CD4-positive, alpha-beta T cell treated with Interleukin-4 for 1 hour (primary cell): Measurements from ENCODE around the gene ELAPOR1.

ENCODE experiments used
- DNase-seq, 2 donors: peaks; one replicate each; pipeline ENCODE4 v3.0.0-alpha.2; 2020 to 2022

Gene ELAPOR1

DNA sequence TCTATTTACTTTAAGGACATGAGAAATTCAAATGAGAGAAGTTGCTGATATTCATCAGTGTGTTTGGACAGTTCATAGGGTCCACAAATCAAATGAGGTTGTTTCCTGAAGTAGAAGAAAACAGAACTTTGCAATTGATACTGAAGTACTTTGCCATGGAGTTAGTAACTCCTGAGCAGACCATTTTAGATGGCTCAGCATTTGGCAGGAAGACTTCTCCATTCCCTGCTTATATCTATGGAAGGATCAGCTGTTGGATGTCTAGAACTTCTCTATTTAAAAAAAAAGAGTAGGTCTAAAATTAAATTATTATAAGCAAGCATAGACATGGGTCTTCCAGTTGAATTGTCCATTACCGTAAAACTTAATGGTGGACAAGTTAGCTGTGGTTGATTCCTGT, 18.3 kb upstream of the ELAPOR1 start:
- no peak for DNase-seq

- DNase-seq, result no peak
Measured at GRCh38 chr1:109096120-109096519, 17.8 kb upstream of the ELAPOR1 start.

GRCh38 chr1:109099938-109100773, 13.8 kb upstream of the ELAPOR1 start:
- DNase-seq, result peak; percentile 97 to 98

DNA sequence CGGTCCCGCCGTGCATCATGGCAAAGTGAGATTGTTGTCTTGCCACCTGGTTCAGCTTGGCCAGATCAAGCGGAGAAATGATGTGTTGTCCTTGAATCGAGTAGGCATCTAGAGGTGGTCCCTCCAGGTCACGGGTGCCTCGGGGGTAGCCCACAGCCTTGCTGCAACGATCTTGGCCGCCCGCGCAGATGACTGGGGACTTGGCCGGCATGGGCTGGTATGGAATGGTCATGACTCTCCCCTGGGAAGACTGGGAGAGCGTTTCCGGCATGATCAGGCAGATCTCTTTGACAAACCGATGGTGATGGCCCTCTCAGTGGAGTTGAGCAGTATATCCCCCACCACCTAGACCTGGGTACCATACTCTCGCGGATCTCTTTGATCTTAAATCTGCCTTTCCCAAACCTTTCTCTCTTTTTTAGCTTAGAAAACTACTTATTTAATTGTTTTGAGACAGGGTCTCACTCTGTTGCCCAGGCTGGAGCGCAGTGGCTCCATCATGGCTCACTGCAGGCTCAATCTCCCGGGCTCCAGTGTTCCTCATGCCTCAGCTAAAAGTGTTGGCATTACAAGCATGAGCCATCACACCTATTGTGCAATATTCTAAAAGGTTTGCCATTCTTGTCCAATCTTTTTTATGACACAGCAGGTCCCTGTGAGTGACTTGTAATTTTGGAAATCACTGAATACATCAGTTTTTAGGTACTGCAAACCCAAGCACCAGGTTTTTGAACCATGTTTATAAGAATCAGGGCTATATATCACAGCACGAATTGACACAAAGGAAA, 9.4 kb upstream of the ELAPOR1 start:
- no peak for DNase-seq

DNA sequence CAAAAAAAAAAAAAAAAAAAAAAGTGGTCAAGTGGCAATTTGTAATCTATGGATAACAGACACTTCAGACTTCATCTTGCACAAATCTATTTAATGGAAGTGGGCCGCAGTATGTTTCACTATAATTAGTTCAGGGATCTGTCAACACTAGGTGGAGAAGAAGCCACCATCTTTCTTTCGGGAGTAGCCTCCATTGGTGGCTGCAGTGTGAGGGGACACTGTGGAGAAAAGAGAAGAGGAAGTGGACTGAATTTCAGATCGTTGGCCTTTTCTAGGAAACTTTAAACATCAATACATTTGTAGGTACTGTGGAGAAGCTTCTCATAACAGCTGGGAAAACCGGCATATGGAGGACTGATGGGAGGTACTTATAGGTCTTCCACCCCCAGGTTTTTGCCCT, 8.0 kb upstream of the ELAPOR1 start:
- DNase-seq, result no peak

DNA sequence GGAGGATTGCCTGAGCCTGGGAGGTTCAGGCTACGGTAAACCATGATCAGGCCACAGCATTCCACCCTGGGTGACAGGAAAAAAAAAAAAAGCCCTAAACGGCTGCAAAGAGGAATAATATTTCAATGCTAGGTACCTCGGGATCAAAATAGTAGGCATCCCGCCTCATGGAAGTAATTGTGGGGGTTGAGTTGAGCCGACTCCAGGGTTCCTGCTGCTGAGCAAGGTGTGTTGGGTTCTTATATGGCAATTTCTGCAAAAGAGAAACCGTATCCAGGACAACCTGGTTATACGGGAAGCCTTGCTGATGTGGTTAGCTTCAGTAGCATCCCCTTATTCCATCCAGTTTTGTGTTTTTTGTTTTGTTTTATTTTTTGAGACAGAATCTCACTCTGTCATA, 6.1 kb upstream of the ELAPOR1 start:
- DNase-seq, result no peak

GRCh38 chr1:109109906-109110305, 4.0 kb upstream of the ELAPOR1 start:
- DNase-seq, result no peak

GRCh38 chr1:109111386-109112055, 2.4 kb upstream of the ELAPOR1 start:
- no peak for DNase-seq

DNA sequence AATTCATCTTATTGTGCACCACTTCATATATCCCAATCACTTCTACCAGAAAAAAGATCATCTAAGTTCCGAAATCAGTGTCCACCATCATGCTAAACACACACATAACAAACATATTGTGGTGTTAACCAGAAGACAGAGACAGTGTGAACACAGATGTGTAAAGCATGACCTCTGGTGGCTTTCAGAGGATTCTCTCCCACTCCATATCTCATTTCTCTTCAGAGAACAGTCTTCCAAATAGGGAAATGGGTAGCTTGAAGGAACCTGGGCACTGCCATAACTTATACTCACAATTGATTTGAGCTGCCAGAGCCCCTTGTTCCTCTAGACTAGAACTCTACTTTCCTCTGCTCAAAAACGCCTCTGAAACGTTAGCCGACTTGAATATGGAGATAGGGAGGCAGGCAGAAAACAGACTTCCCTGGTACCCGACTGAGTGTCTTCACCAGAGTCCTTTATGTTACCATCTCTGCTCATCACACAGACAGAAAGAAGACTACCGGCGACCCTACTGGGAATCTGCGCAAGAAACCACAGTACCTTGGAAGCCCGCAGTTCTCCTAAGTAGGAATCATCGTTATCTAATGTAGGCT, 1.8 kb upstream of the ELAPOR1 start:
- peak in 1 of 2 donors; percentile 49 for DNase-seq

- peak; percentile 92 for DNase-seq
Measured at GRCh38 chr1:109112652-109113285, 1.1 kb upstream of the ELAPOR1 start.

- DNase-seq, result no peak
Measured at GRCh38 chr1:109114342-109114674, 393 bp downstream of the ELAPOR1 start.

GRCh38 chr1:109115685-109116084, 1.8 kb downstream of the ELAPOR1 start:
- DNase-seq, result no peak

DNA sequence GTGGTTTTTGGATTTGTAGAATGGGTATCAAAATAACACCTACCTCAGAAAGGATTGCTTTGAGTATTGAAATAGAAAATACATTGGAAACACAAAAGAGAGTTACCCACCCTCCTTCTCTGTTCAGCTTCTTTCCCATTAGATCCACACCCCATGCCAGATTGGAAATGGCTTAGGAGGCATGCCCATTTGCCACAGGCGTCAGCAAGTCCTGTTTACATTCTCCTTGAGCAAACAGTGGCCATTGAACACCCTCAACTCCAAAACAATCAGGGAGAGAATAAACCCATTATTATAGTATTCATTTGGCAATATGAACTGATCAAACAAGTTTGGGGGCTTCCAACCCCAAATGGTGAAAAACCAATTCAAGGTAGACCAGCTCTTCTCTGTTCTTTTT, 2.4 kb downstream of the ELAPOR1 start:
- DNase-seq, result no peak

DNA sequence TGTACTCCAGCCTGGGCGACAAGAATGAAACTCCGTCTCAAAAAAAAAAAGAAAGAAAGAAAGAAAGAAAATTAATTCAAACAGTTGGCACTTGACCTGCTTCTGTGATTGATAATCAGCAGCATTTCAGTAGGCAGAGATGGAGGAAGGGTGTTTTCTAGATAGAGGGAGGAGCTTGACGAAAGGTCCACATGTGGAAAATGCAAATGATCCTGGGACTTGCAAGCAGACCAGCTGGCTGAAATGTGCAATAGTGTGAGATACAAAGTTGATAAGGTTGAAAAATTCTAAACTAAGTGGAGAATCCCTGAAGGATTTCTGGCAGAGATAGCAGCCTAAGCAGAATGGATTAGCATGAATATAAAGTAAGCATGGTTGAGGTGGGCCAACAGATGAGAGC, 4.2 kb downstream of the ELAPOR1 start:
- DNase-seq, result no peak

DNA sequence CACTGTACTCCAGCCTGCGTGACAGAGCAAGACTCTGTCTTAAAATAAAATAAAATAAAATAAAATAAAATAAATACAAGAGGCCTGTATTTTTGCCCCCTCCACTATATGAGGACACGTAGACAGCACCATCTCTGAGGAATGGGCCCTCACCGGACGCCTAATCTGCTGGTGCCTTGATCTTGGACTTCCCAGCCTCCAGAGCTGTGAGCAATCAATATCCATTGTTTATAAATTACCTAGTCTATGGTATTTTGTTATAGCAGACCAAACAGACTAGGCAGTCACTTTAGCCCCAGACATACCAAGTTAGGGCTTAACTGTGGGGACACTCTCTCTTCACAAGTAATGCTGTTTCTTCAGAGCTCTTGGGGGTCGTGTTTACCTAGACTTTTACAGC, 6.4 kb downstream of the ELAPOR1 start:
- no peak for DNase-seq

DNA sequence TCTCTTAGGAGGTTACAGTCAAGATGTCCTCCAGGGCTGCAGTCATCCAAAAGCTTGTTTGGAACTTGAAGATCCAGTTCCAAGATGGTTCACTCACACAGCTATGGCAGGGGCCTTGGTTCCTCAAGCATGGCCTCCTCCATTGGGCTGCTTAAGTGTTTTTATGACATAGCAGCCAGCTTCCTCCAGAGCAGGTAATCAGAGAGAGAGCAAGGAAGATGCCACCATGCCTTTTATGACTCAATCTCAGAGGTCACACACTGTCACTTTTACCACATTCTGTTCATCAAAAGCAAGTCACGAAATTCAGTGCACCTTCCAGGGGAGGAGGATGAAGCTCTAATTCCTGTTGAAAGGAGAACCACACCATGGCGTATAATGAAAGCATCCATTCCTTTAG, 17.1 kb downstream of the ELAPOR1 start:
- DNase-seq, result no peak

DNA sequence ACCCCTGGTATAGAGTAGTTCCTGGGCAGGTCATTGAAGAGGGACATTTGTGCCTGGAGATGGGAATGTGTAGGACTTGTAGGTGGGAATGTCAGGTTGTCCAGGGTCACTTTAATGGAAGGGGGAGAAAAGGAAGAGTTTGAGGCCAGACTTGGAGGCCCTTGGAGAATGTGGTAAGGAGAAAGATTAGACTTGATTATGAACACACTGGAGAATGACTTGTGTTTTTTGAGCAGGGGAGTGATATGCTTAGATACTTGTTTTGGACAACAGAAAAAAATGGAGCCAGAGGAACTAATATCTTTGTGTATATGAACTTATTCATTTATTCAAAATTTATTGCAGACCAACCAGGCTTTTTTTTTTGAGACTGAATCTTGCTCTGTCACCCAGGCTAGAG, 17.9 kb downstream of the ELAPOR1 start:
- DNase-seq, result no peak

GRCh38 chr1:109133002-109133706, 19.2 kb downstream of the ELAPOR1 start:
- no peak for DNase-seq

DNA sequence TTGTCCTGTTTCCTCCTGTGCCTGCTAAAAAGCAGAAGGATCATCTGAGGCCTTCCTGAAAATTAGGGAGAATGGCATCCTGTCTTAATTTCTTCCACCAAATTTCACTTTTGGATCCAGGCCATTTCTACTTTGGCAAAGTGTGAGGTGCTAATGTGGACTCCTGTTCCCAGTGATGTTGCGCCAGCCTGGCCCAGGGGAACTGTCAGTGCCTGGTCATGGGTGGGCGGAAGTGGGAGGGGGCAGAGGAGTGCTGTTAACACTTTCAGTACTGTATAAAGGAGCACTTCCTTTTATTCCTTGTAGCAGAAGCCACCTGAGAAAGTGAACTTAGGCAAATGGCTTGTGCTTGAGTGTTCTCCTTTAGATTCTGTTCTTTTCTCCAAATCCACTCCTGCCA, 19.9 kb downstream of the ELAPOR1 start:
- peak in 1 of 2 donors; percentile 45 for DNase-seq

DNA sequence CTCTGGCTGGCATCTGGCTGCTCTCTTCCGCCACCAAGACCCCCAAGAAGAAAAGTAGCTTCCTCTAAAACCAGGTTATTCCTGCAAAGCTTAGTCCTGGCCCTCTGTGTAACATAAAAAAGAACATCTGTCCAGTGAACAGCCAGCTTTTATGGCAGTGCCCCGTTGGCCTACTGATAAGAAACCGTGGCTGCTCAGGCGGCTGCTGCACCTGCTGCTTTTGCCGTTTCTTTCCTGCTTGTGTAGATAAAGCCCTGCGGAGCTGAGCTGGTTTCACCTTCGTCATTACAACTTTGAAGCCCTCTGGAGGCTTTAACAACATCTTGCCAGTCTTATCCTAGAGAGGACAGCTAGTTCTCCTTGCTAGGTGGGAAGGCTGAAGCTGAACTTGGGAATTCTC, 20.5 kb downstream of the ELAPOR1 start:
- no peak for DNase-seq

DNA sequence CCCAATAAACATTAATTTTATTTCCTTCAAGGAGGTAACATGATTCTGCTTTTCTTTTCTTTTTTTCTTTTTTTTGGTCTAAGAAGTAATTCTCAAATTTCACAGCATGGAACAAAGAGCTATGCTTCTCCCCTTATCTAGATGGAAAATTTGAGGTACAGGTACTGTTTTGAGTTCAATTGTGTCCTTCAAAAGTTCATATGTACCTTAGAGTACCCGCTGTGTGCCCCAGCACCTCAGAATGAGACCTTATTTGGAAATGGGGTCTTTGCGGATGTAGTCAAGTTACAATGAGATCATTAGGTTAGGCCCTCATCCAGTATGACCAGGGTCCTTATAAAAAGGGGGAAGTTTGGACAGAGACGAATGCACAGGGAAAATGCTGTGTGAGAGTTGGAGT, 22.0 kb downstream of the ELAPOR1 start:
- DNase-seq, result no peak

DNA sequence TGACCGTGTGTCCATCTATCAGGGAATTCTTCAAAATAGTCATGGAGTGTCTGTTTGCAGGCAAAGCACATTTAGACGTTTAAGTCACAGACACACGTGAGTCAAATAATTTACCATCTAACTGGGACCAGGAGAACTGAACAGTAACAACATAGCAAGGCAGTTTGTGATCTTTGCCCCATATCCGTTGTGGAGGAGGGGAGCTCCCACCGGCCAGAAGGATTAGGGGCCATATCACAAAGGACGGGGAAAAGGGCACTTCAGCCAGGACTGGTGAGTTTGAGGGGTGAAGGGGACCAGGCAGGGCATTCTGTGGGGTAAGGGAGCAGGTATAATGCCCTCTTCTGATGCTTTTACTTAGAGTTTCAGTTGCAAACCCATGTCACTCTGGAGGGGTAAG, 22.9 kb downstream of the ELAPOR1 start:
- no peak for DNase-seq
